Thyroid gland (tissue), 4 donors: Measurements from ENCODE around the gene NEURL4. TPM values are rescaled to one million over a fixed set of nuclear protein-coding genes. Genes with fewer than 3 reads are reported as not detected.

Source experiments
- DNase-seq, 2 donors: peaks; one replicate each; pipeline ENCODE4 v3.0.0-alpha.2; 2019
- H3K27ac ChIP-seq, 3 donors: fragments of 200-600 bp; sonication (generic); 1 replicate in 2 of 3; 2 replicates in 1 of 3; pipeline ENCODE4 v1.5.1; 2016 to 2019; ENCODE audit warnings: mild to moderate bottlenecking in 1 of 3, moderate library complexity in 1 of 3
- H3K27me3 ChIP-seq: fragments of 200-600 bp; sonication (generic); one replicate; pipeline ENCODE4 v1.5.1; 2019
- H3K36me3 ChIP-seq, 2 donors: fragments of 200-600 bp; sonication (generic); one replicate each; pipeline ENCODE4 v1.5.1; 2016 to 2019
- H3K4me1 ChIP-seq, 2 donors: fragments of 200-600 bp; sonication (generic); one replicate each; pipeline ENCODE4 v1.5.1; 2017 to 2019
- H3K4me3 ChIP-seq, 3 donors: fragments of 200-600 bp; sonication (generic); replicated peaks in 1 of 3; 1 replicate in 2 of 3; 2 replicates in 1 of 3; pipeline ENCODE4 v1.5.1; 2016; ENCODE audit warnings: mild to moderate bottlenecking in 1 of 3
- H3K9me3 ChIP-seq: fragments of 200-600 bp; sonication (generic); one replicate; pipeline ENCODE4 v1.5.1; 2017
- POLR2A ChIP-seq, 2 donors: fragments of 450-650 bp; IDR thresholded peaks; one replicate each; pipeline ENCODE4 v1.6.1; 2017; ENCODE audit warnings: antibody characterized with exemption in 2 of 2, mild to moderate bottlenecking in 2 of 2, moderate library complexity in 1 of 2
- WGBS, 2 donors: methylation state at CpG; one replicate each; pipeline ENCODE4 v1.1.5; 2017; 5-methylcytosine and 5-hydroxymethylcytosine counted together
- intact Hi-C: fragments of 100-400 bp; cut with DNase I; formaldehyde crosslinking; loops from one replicate; pipeline ENCODE4 v1.15.1; 2023
- total RNA-seq, 4 donors: library from RNA; depleted of rRNA; stranded (reverse); fragments of >200 nt; gene quantifications; one replicate each; pipeline ENCODE4 v1.2.3, GENCODE V29; 2016
- TF ChIP-seq, protein P1 (sequence below), 6 experiments: fragments of 200-600 bp in 3 of 6; fragments of 450-650 bp in 3 of 6; sonication (generic) in 3 of 6; IDR thresholded peaks; one replicate each; pipeline ENCODE4 v1.5.1; 2016 to 2019; ENCODE audit warnings: antibody characterized with exemption in 6 of 6, mild to moderate bottlenecking in 2 of 6, inconsistent platforms in 1 of 6, moderate library complexity in 1 of 6

The NEURL4 gene
- total RNA-seq, 4 donors from 2014 or later = 18.5 to 32.8 (median 22.5) TPM

DNA sequence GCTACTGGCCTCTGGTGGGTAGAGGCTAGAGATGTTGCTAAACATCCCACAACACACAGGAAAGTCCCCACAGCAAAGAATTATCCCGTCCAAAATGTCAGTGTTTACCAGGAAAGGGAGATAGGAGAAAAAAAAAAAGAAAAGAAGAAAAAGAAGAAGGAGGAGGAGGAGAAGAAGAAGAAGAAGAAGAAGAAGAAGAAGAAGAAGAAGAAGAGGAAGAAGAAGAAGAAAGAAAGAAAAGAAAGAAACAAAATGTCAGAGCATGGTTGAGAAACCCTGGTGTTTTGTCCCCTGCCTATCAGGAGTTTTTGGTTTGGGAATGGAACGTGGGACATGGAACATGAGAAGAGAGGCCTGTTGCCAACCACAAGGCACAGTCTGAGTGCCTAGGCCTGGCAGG lies 28.2 kb upstream of the NEURL4 start:
- DNase-seq = no peak
- no peaks in the 10 kb centered on the region for H3K9me3 ChIP-seq
- TF ChIP-seq POLR2A (IDR thresholded peaks at IDR 0.05) = no peak
- TF ChIP-seq, protein P1, sequence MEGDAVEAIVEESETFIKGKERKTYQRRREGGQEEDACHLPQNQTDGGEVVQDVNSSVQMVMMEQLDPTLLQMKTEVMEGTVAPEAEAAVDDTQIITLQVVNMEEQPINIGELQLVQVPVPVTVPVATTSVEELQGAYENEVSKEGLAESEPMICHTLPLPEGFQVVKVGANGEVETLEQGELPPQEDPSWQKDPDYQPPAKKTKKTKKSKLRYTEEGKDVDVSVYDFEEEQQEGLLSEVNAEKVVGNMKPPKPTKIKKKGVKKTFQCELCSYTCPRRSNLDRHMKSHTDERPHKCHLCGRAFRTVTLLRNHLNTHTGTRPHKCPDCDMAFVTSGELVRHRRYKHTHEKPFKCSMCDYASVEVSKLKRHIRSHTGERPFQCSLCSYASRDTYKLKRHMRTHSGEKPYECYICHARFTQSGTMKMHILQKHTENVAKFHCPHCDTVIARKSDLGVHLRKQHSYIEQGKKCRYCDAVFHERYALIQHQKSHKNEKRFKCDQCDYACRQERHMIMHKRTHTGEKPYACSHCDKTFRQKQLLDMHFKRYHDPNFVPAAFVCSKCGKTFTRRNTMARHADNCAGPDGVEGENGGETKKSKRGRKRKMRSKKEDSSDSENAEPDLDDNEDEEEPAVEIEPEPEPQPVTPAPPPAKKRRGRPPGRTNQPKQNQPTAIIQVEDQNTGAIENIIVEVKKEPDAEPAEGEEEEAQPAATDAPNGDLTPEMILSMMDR (IDR thresholded peaks at IDR 0.05) = no peak
- no peaks in the 10 kb centered on the region for H3K27me3 ChIP-seq
- no peaks in the 10 kb centered on the region for H3K36me3 ChIP-seq
- WGBS, 2 donors = 77 to 81% methylated on average over 2 of the region's 2 CpGs
- H3K27ac ChIP-seq = no peak overlapping the region
- intact Hi-C loops = loop anchor here (5.0 to 10.0 kb wide), 2 partner anchors 127 to 205 kb away; partner anchors contain the start of genes POLR2A, SENP3 and SLC35G6
- peaks cover 6 to 34% of the 10 kb centered on the region in 2 donors for H3K4me1 ChIP-seq
- no peak overlapping the region for H3K4me3 ChIP-seq

DNA sequence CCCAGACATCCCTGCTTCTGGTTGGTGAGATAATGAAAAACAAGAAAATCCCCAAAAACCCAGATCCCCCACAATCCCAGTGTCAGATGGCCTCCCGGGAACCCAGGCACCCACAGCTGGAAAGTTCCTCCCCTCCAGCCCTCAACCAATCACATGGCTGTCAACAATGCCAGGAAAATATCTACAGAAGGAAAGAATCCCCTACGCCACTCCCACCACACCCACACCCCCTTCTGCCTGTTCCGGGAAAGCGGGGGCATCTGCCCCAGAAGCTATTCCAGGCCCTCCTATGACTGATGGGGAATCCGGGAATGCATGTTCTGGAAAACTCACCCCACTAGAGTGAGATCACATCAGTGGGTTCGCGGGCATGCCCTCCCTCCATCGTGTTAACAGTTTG lies 27.6 kb upstream of the NEURL4 start:
- 63 to 84% methylated on average over 7 of the region's 8 CpGs for WGBS, 2 donors
- peaks cover 8 to 34% of the 10 kb centered on the region in 2 donors for H3K4me1 ChIP-seq
- TF ChIP-seq, protein P1 (IDR thresholded peaks at IDR 0.05) = no peak
- no peak for TF ChIP-seq POLR2A (IDR thresholded peaks at IDR 0.05)
- H3K27ac ChIP-seq = no peak overlapping the region
- no peaks in the 10 kb centered on the region for H3K36me3 ChIP-seq
- intact Hi-C loops = loop anchor here (5.0 to 10.0 kb wide), 2 partner anchors 128 to 206 kb away; partner anchors contain the start of genes POLR2A, SENP3 and SLC35G6
- no peaks in the 10 kb centered on the region for H3K9me3 ChIP-seq
- no peak for DNase-seq
- no peaks in the 10 kb centered on the region for H3K27me3 ChIP-seq
- H3K4me3 ChIP-seq = no peak overlapping the region

DNA sequence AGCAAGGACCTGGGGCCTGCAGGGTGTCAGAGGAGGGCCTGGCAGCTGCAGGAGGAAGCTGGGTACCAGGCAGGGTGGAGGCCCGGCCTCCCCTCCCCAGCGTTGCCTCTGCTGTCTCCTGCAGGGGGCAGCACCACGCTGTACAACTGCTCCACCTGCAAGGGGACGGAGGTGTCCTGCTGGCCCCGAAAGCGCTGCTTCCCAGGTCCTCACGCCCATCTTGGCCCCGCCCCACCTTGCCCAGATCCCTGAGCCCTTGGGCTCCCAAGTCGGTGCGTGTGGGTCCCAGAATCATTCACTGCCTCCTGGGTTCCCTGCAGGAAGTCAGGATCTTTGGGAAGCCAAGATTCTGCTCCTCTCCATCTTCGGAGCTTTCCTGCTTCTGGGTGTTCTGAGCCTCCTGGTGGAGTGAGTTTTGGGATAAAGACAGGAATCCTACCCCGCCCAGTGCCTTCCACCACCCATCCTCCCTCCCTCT lies 27.0 kb upstream of the NEURL4 start:
- no peaks in the 10 kb centered on the region for H3K9me3 ChIP-seq
- WGBS, 2 donors = 13 to 30% methylated on average over 4 to 12 of the region's 12 CpGs
- intact Hi-C loops = loop anchor here (5.0 to 10.0 kb wide), 2 partner anchors 129 to 206 kb away; partner anchors contain the start of genes POLR2A, SENP3 and SLC35G6
- H3K4me1 ChIP-seq = peaks cover 8 to 34% of the 10 kb centered on the region in 2 donors
- TF ChIP-seq, protein P1 (IDR thresholded peaks at IDR 0.05) = peak; percentile 49 to 85 (median 79)
- no peak for TF ChIP-seq POLR2A (IDR thresholded peaks at IDR 0.05)
- peak; percentile 74 to 83 for DNase-seq
- no peak overlapping the region for H3K4me3 ChIP-seq
- no peaks in the 10 kb centered on the region for H3K27me3 ChIP-seq
- no peak overlapping the region for H3K27ac ChIP-seq
- H3K36me3 ChIP-seq = no peaks in the 10 kb centered on the region

DNA sequence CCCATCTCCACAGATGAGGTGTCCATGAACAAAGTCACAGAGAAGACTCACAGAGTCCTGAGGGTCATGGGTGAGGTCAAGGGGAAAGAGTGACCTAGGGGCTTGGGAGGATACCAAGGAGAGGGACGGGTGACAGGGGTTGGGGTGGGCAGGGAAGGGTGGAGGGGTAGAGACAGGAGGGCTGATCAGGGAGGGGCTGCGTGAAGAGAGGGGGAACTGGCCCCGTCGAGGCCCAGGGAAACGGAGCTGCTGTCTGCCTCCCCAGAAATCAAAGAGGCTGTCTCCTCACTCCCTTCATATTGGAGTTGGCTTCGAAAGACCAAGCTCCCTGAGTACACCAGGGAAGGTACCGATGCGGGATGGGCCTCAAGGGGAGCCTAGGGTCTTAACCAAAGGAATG lies 26.4 kb upstream of the NEURL4 start:
- Histone ChIP-seq H3K4me3 (no peak overlapping the region), H3K36me3 (no peaks in the 10 kb centered on the region), H3K27me3 (no peaks in the 10 kb centered on the region), H3K4me1 (peaks cover 9 to 37% of the 10 kb centered on the region in 2 donors), H3K9me3 (no peaks in the 10 kb centered on the region), H3K27ac (peak overlapping the region in 1 of 3 donors; percentile 24)
- 76 to 77% methylated on average over 8 of the region's 8 CpGs for WGBS, 2 donors
- intact Hi-C loops = loop anchor here (5.0 to 10.0 kb wide), 2 partner anchors 129 to 207 kb away; partner anchors contain the start of genes POLR2A, SENP3 and SLC35G6
- TF ChIP-seq, protein P1 (IDR thresholded peaks at IDR 0.05) = no peak
- no peak for TF ChIP-seq POLR2A (IDR thresholded peaks at IDR 0.05)
- DNase-seq = no peak

DNA sequence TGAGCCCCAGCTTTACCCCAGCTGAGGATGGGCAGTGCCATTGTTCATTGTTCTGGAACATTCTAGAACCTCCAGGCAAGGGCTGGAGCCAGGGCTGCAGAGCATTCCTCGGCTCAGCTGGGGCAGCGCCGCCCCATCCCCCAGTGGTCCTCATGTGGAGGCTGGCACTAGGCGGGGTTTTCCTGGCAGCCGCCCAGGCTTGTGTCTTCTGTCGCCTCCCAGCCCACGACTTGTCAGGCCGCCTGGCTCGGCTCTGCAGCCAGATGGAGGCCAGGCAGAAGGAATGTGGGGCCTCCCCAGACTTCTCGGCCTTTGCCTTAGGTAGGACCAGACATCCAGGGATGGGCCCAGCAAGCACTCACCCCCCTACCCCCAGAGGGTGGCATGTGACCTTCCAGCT lies 25.9 kb upstream of the NEURL4 start, which contains the start of gene TMEM95:
TMEM95 (plus strand) TSS at position 104 of the 400 bp plus-strand sequence; CDS start at position 153, 49 bp downstream.
- peak; percentile 52 to 54 for DNase-seq
- no peaks in the 10 kb centered on the region for H3K36me3 ChIP-seq
- no peaks in the 10 kb centered on the region for H3K27me3 ChIP-seq
- H3K4me1 ChIP-seq = peaks cover 13 to 40% of the 10 kb centered on the region in 2 donors
- WGBS, 2 donors = 66 to 67% methylated on average over 8 to 10 of the region's 10 CpGs
- intact Hi-C loops = loop anchor here (5.0 to 10.0 kb wide), 2 partner anchors 130 to 207 kb away; partner anchors contain the start of genes POLR2A, SENP3 and SLC35G6
- TF ChIP-seq, protein P1 (IDR thresholded peaks at IDR 0.05) = no peak
- no peak for TF ChIP-seq POLR2A (IDR thresholded peaks at IDR 0.05)
- no peak within 1 kb of the TSS for H3K4me3 ChIP-seq
- H3K9me3 ChIP-seq = no peaks in the 10 kb centered on the region
- peak within 1 kb of the TSS in 2 of 3 donors; percentile 24 to 31 for H3K27ac ChIP-seq
